ENCODE measurements around the gene TTC12.
"Not testable (repeated sequence)": the region's sequence is repeated elsewhere in the genome, so short reads cannot be mapped to it uniquely, and the experiment has no call there.

TTC12 gene

DNA sequence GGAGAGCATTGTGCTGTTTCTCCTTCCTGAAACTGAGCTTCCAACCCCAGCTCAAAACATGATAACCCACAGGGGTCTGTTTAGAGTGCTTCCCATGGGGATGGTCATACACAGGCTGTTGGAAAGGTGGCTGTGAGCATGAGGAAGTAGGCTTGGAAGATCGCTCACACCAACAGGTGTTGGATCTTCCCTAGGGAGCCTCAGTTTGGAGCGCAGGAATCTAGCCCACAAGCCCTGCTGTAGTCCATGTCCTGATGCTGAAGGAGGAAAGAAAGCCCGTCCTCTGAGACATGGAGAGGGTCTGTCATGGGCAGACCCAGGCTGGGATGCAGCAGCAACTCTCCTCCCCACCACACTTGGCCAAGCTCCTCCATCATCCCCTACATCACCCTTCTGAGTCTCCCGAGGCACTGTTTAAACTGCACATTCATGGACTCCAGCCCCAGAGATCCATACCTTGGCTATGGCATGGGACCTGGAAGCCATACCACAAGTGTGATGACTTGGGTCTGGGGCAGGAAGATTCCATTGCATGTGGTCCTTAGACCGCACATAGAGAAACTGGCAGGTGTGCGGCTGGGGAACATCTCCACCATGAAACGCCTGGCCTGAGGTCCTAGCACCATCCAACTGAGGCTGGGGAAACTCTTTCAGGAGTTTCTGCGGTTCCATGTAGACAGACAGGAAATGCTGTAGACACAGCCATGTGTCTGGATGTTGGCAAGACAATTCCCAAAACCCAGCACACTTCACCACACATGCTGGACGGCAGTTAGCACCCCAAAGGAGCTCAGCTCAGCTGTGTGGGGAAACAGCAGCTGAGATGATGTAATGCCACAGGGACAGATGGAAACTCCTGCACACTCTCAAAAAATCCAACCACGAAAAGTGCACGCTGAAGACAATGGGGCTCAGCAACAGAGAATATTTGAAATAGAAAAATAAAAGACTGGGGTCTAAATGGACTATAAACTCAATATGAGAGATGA, 27.6 kb upstream of the TTC12 start:
- DNase-seq = no peak

DNA sequence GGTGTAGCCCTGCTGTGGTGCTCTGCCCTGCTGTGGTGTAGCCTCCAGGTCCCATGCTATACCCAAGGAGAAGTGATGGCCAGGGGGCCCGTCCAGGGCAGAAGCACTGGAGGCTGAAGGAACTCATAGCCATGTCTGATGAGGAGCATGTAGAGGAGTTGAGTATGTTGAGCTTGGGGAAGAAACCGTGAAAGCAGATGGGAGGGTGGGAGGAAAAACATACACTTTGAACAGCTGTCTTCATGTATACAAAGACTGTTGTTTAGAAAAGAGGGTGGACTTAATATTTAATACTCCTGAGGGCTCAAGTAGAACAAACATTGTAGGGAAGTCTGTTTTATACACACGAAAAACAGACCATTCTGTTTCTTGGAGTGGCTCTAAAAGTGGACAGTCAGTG, 26.6 kb upstream of the TTC12 start:
- no peak for DNase-seq

DNA sequence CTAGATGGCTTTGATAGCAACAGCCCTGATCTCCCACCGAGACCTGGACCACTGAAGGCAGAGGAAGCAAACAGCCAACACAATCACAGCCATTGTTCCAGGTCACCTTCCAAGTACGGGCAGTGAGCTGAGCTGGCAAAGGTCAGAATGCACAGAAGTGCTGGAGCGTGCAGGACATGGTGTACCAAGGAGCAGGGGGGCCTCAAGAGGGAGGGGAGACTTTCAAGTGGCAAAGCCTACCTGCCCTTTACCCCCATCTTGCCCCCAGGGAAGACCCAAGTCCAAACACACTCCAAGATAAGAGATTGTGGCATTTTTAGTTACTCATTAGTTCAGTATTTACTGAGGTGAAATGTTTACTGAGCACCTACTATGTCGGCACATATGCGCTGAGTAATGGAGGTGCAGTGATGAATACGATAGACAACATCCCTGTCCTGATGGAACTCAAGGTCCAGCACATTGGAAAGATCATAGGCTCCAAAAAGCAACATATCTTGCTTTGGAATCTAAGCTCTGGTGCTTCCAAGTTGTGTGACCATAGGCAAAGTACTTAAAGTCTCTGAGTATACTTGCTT, 26.0 kb upstream of the TTC12 start:
- no peak for DNase-seq

DNA sequence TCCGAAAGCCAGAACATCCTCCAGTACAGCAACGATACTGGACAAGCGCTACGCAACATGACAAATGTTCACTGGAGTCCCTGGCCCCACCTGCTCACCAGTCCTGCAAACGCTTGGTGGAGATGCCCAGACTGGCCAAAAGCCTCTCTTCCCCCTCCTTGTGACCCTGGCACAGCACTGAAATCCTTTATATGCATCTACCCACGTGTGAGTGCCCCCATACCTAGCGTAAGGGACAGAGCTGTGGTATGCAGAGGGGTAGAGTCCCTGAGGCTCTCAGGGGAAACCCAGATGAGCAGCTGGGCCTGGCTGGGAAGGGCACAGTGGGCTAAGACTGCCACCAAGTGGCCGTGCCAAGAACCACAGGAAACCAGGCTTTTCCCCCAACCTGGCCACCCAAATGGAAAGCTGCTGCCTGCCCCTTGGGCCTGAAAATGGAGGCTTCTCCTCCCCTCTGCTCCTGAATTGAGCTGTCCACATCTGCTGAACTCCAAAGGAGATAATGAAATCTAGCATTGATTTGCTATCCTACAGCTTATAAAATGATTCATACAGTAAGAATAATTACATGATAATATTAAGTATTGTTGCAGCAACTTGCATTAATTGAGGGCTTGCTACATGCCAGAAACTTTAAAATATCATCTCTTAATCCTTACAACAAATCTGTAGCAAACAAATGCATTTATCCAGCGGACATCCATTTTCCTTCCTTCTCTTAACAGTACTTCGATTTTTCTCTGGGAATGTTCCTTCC, 24.8 kb upstream of the TTC12 start:
- DNase-seq = peak; percentile 65

DNA sequence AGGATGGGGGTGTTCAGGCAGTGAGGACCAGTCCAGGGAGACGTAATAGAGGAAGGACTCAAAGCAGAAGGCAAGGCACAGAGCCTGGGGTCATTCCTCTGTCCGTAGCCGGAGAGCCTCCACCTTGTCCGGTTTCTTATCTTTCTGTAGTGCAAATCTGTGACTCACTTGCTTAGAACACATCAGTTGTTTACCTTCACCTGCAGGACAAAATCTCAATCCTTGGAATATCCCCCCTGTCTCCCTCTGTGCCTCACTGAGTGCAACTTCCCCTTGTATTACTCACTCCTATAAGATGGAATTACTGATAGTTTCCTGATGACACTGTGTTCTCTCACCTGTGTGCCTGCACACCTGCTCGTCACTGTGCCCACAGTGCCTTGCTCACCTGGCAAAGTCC, 20.4 kb upstream of the TTC12 start:
- no peak for DNase-seq

DNA sequence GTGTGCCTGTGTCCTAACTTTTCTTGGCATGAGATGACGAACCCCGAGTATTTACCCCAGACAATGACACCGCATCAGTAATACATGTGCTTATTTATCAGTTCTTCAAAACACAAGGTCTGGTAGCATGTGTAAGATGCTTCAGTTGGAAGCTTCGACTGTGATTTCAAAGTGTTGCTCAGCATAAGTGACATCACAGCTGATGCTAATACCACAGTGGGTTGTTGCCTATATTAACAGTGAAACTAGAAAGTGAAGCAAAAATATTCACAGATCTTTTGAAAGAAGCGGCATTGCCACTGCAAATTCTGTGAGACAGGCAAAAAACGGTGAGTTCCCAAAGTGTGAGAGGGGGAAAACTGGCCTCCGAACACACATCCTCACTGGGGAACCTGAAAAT, 18.4 kb upstream of the TTC12 start:
- no peak for DNase-seq

DNA sequence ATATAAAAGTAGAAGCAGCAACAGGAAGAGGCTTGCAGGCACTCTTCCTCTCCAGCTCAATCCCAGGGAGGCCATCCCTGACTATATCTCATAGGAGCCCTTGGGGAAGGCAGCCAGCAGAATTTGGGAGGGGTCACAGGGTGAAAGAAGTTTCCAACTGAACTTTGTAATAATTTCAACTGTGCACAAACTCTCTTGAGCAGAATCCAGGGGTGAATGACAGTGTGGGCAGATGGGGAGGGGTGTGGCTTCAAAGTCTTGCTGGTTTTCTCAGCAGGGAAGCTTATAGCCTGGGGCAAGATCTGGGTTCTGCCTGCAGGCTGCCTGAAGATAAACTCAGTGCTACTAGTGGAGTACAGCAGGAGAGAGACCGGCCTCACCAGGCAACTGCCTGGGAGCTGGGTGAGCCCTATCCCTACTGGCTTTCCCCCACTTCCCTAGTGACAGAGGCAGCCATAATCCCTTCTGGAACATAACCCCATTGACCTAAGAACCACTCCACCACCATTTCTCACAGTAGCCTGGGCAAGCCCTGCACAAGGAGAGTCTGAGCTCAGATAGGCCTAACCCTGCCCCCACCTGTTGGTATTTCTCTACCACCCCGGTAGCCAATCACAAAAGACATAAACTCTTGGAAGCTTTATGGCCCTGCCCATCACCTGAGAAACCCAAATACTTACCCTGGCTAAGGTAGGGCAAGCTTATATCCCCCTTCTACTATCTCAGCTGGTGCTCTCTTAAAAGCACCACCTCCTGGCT, 17.8 kb upstream of the TTC12 start:
- no peak for DNase-seq

DNA sequence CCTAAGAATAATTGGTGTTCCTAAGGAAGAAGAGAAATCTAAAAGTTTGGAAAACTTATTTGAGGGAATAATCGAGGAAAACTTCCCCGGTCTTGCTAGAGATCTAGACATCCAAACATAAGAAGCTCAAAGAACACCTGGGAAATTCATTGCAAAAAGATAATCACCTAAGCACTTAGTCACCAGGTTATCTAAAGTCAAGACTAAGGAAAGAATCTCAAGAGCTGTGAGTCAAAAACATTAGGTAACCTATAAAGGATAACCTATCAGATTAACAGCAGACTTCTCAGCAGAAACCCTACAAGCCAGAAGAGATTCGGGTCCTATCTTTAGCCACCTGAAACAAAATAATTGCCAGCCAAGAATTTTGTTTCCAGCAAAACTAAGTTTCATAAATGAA, 15.9 kb upstream of the TTC12 start:
- not testable (repeated sequence) for DNase-seq

DNA sequence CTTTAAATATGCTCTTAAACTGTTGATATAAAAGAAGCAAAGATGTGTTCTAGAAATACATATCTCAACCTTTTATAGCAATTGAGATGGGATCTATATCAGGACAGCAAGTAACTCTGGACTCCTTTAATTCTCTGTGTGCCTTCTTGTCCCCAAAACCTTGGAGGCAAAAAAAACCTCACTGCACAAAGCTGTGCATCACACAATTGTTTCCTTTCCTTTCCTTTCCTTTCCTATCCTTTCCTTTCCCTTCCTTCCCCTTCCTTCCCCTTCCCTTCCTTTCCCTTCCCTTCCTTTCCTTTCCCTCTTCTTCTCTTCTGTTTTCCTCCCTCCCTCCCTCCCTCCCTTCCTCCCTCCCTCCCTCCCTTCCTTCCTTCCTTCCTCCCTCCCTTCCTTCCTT, 9.5 kb upstream of the TTC12 start:
- no peak for DNase-seq

DNA sequence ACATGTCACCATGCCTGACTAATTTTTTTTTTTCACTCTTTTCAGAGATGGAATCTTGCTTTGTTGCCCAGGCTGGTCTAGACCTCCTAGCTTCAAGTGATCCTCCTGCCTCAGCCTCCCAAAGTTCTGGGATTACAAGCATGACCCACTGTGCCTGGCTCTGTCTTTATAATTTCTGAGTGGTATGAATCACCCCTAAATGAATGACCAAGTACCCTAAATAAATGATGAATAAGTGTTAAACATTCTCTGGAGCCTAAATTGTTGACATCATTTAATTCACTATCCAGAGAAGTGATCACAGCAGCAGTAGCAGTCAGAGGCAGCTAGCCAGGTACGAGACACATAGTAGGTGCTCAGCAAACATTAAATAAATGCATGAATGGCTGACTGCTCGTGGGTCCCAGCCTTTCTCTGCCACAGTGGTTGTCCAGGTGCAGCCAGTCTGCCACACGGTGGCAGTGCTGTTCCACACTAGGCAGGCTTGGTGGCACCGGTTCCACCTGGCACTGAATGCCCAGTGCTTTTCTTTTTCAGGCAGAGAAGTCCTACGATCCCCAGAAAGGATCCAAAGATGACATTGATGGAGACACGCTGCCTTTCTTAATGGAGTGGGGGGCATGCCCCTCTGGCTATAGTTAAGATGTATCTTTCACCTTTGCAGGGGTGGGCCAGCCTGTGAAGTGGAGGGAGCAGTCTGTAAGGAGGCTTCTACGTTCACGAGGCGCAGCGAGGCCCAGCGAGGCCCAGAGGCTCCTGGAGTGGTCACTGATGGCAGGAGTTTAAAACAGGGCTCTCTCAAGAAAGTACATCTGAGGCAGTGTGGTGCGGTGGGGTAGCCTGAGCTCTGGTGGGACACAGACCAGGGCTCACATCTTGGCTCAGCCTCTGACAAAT, 8.7 kb upstream of the TTC12 start:
- DNase-seq = peak; percentile 64

DNA sequence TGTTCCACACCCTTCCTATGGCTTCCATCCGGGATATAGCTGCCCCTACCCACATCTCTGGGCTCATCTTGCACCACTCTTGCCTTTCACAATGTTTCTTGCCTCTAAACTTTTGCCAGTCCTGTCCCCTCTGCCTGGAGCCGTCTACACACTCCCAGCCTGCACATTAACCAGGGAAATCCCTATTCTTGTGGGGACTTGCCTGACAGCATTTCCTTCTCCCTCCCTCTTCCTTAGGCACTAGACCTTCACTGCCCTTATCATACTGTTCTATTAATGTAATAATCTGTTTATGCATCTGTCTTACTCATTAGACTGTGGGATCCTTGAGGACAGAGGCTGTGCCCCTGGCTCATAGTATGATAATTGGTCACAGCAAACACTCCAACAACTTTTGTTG, 5.8 kb upstream of the TTC12 start:
- DNase-seq = no peak

DNA sequence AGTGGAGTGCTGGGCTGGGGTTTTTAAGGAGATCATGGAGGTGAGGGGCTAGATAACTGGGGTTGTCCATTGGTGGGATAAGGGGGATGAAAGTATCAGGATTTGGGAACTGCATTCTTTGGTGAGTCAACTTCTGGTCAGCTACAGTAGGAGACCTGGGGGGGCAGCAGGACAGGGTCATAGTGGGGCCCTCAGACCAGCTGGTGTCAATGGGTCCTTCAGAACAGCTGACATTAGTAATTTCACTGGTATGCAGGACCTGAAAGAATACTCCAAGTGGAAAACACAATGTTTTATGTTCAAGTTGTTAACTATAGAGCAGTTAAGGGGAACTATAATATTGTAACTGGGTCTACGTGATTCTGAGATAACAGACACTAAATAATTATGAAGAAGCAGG, 2.8 kb upstream of the TTC12 start:
- DNase-seq = no peak

DNA sequence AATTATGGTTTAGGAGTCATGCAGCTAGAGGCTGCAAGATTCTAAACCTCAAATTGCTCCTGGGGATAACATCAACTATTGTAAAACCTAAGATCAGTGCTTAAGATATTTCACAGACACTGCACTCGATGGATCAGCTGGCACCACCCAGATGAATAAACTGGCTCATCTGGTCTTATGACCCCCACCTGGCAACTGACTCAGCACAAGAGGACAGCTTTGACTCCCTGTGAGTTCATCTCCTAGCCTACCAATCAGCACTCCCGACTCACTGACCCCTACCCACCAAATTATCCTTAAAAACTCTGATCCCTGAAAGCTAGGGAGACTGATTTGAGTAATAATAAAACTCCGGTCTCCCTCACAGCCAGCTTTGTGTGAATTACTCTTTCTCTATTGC, 782 bp upstream of the TTC12 start:
- DNase-seq = peak; percentile 16

DNA sequence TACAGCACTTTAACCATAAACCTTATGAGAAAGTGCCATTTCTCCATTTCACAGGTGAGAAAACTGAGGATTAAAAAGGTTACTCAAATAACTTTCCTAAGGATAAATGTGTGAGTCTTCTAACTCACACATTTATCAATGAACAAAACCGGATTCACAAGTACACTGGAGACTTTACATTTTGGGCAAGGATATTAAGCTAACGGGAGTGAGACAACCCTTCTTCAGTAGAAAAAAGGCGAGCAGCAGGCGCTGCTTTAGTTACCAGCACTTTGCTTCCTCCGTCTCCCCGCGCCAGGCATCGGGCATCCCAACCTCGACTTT, 356 bp upstream of the TTC12 start:
- no peak for DNase-seq

DNA sequence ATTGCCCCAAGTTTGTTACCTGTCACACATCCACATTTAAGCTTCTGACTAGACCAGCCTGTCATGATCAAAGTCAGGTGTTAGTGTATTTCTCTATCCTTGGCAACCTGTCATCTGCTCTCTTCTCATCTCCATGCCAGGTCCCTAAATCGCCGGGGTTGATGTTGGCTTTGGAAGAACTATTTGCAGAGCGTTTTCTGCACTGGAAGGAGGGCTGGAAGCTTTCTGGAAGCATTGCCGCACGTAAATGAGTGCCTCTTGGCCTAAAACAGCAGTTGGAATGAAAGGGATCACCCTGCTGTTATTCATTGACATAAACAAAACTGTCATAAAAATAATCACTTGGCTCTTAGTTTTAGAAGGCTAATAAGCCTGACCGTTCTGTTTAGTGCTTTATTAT, 1.4 kb downstream of the TTC12 start:
- no peak for DNase-seq

DNA sequence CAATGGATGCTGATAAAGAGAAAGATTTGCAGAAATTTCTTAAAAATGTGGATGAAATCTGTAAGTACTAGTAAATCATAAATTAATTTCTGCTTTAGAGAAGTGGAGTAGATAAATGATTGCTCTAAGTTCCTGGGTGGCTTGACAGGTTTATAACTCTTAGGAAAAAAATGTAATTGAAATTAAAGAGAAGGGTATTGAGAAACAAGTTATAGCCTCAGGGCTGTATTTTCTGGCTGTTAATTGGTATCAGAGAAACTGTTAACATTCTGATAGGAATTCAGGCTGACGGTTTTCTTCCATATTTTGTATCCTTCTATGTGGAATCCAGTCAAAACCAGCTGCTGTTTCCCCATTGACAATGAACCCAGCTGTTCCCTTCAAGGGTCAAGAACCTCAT, 1.9 kb downstream of the TTC12 start:
- DNase-seq = no peak

DNA sequence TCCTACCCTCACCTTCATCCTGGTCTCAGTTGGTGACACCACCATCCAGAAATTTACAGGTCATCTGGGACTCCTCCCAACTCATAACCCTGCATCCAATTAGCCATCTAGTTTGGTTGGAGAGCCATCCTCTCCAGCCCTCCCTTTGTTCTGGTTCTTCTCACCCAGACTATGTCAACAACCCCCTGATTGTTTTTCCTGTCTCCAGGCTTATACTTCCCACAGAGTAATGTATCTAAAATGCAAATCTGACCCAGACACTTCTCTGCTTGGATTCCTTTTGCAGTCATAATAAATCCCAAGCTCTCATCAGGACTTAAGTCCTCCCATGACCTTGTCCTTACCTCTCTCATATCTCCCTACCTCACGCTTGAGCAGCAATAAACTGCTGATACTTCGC, 3.0 kb downstream of the TTC12 start:
- DNase-seq = no peak

DNA sequence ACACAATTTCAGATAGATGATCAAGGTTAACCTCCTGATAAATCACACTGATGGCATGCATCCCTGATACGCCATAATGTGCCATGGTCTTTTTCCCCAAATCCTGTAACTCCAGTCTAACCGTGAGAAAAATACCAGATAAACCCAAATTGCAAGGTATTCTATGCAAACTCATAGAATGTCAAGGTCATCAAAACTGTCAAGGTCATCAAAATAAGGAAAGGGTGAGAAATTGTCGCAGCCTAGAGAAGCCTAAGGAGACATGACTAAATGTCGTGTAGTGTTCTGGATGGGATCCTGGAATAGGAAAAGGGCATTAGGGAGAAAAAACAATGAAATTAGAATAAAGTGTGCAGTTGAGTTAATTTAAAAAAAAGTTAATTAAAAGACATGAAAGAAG, 4.7 kb downstream of the TTC12 start:
- no peak for DNase-seq

DNA sequence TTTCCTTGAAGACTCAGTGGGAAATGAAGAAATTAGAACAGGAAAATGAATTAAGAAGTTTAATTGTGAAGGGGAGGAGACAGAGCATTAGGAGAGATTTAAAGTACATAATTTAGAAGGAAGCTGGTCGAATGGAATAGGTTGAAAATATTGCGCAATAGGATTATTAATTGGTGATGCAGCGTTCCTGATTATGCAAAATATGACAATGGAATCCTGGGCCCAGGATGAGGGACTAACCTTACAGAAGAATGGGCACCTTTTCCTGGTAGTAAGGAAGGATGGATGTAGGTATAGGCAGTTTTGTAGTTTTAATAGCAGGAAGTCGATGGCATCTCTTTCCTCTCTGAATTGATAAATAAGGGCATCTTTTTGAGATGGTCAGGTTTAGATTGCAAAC, 7.8 kb downstream of the TTC12 start:
- no peak for DNase-seq

DNA sequence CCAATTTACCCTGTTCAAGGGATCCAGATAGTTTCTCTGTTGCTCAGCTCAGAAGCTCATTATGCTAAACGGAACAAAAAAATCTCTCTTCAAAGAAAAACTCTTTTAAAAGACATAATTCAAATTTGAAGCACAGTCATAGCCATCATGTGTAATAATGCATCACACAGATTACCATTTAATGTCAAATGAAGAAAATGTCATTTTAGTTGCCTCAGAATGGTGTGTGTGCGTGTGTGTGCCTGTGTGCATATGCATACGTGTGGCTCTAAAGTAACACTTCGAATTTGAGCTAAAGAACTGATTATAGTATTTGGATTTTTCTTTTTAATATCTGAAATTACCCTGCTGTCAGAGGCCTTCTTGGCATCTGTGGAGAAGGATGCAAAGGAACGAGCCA, 9.9 kb downstream of the TTC12 start:
- no peak for DNase-seq

DNA sequence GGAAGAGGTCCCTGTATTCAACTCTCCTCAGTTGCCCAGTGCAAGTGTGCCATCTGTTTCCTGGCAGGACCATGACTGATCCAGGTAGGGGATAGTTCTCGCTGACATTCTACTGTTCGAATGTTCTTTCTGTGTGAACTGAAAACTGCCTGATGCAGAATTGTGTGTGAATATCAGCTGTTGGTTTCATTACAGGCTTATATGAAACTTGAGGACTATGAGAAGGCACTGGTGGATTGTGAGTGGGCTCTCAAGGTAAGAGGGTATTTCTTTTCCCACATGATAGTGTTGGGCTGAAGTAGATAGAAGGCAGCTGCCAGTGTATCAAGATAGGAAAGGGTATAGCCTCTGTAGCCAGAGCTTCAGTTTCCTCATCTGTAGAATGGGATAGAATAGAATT, 15.3 kb downstream of the TTC12 start:
- no peak for DNase-seq

DNA sequence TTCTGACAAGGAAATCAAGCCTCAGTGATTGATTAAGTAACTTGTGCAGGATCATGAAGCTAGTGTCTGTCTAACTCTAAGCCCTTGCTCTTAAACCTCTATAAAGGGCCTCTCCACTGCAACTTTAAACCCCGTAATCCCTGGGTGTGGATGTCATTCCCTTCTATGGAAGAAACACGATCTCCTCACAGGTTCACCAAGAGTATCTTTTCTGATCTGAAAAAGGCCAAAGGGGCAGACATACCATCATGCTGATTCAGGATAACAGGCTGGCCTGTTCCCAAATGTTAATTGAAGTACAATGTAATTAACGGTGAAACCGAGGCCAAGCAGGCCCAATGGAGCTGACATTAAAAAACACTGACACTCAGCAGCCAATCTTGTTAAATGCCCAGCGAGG, 17.1 kb downstream of the TTC12 start:
- no peak for DNase-seq
